ENCODE results near the gene COG3.

COG3 gene

DNA sequence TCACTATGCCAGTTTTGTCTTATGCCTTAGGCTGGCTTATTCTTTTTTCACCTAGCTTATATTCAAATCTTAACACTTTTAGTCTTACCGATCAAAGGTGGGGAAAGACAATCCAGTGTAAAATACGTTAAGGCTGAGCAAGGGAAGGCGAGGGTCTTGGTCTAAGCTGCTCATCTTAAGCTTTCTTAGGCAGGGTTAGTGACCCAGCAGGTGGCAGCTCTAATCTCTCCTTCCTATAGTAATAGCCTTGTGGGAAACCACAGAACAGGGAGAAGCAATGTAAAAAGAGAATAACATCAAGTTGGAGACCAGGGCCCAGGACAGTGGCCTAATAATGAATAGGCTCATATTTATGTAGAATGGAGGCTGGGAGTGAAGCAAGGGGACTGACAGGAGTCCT lies 45.9 kb downstream of the COG3 start:
- FAIRE-seq = no peak

DNA sequence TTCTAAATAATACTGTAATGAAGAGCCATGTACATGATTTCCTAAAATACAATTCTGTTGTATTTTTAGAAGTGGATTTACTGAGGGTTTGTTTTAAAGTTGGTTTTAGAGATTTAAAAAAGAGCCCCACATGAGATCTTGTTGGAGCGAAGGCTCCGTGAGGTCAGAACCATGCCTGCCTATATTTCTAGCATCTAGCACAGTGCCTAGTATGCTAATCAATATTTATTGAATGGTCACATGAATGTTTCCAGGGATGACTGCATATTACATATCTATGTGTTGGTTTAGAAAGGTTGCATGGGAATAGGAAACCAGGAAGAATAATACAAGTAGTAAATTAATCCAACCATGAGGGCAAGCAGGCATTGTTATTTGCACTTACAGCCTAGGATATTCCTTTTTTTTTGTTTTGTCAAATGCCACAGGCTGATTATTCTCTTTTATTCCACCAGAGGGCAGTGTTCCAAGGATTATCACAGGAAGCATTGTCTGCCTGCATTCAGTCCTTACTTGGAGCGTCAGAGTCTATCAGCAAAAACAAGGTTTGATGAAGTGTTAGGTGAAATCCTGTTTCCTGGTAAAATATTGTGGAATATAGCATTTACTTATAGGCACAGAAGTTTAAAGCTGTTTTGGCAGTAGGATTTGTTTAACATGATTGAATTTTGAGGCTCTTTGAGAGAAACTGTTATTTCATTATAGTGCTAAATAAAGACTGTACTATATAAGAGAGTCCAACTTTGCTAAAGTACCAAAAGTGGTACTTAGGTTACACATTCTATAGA lies 46.8 kb downstream of the COG3 start:
- peak; percentile 97 for FAIRE-seq

DNA sequence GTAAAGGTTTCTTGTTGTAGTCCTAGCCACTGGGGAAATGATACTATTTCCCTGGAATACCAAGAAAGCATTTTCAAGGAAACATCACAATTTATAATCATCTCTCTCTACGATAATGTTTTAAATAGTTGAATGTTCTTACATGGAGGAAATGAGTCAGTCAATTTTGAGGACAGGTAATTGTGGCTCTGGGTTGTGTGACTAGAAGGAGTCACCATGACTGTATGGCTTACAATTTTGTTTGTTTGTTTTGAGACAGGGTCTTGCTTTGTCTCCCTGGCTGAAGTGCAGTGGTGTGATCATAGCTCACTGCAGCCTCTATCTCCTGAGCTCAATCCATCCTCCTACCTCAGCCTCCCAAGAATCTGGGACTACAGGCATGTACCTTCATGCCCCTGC lies 47.4 kb downstream of the COG3 start:
- FAIRE-seq = no peak

DNA sequence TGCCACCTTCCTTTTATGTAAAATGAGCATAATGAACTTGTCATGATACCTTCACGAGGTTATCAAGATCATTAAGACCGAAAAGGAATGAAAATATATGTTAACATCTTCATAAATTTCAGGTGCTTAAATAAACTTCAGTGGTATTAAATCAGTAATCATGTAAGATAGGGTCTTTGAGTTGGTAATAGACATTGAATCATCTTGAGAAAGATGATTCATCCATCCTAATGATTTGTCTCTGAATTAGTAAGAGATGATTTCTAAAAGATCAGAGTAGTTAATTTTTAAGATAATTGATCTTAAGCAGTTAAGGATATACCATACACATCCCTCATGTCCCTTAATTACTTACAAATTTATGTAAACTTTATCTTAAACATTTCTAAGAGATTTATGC lies 52.0 kb downstream of the COG3 start:
- peak; percentile 27 for FAIRE-seq

DNA sequence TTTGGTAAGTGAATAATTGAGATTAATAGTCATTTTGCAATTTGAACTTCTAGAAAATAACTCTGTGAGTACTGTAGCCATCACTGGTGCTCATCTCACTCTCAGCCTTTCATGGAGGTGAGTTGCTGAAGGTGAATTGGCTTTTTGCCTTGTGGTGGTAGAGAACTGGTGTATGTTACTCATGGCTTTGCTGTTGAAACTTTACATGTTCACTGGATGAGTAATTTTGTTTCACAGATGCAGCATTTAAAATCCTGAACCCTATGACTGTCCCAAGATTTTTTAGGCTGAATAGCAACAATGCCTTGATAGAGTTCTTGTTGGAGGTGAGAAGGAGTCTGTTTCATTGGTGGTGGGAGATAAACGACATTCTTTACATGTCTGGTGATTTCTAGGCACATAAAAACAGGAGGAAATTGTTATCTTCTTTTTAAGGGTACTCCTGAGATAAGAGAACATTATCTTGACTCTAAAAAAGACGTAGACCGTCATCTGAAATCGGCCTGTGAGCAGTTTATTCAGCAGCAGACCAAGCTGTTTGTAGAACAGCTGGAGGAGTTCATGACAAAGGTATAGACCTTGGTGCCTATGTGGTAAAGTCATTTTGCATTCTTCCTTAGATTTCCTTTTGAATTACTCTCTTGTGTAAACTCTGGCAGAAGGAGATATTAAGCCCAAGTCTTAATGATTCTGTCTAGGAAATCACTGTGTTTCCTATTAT lies 53.9 kb downstream of the COG3 start:
- no peak for FAIRE-seq

DNA sequence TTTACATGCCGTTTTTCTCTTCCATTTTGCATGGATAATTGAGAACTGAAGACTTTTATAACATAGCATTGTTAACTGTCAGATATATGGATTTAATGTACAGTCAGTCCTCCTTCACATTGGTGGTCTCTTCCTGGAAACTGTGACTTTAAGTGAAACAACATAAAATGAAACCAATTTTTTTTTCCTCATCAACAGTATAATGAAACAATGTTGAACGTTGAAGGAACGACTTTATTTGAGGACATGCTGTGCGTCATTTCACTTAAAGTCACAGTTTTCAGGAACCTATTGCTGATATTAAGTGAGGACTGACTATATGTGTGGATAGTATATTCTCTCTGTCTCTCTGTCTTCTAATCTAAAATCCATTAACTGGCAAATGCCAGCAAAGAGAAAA lies 54.8 kb downstream of the COG3 start:
- FAIRE-seq = no peak

DNA sequence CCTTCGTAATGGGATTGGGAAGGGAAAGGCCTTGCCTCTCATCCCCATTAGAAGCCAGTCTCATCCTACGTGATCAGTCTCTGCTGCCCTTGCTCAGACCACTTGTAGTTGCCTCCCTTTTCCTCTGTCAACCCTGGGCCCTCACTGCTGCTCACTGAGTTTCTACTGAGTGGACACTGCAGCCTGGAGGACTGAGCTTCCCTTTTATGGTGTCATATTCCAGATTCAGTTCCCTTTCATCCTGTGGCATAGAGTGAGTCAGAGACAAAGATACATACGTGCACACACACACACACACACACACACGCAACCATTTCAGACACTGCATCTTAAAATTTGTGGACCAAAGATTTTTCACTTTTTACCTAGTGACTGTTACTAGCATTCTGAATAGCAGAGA lies 56.6 kb downstream of the COG3 start:
- FAIRE-seq = no peak

DNA sequence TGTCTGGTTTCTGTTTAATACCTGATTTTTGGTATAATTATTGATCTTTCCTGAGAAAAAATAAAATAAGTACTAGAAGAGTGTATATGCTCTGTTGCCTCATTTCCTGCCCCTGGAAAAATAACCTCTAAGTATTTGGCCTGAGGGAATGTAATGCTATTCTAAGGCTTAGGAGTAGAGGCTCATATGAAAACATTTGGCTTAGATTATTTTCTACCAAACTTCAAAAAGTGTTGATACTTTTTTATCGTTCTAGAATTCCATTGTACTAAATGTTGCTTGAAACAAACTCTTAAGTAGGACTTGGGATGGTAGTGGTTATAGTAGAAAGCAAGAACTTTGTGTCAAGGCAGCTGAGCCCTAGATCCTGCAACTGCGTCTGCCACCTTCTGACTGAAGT lies 57.8 kb downstream of the COG3 start:
- no peak for FAIRE-seq

DNA sequence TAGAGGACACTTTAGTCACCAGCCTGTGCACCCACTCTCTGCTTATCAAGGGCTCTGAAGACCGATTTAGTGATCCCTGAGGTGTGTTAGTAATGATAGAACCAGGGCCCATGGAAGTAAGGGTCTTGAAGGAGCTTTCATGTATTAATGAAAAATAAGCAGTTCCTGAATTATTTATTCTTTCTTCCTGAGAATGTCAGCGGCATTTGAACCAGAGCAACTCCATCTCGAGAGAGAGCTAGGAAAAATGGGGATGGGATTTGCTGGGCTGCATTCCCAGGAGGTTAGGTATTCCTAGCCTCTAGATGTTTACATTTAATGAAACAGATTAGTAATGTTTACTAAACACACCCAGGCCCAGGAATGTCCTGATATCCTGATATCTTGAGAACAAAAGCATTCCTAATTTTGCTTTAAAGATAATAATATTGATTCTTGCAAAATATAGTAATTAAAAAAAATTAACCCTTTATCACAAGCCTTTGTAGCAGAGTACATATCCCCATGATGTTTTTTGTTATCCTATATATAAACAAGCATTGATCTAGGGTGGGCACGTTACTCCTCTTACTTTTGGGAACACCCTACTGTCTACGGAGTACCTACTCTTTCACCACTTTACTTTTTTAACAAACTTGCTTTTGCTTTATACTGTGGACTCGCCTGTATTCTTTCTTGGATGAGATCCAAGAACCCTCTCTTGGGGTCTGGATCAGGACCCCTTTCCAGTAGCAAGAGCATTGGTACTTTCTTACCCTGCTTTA lies 63.1 kb downstream of the COG3 start:
- no peak for FAIRE-seq

DNA sequence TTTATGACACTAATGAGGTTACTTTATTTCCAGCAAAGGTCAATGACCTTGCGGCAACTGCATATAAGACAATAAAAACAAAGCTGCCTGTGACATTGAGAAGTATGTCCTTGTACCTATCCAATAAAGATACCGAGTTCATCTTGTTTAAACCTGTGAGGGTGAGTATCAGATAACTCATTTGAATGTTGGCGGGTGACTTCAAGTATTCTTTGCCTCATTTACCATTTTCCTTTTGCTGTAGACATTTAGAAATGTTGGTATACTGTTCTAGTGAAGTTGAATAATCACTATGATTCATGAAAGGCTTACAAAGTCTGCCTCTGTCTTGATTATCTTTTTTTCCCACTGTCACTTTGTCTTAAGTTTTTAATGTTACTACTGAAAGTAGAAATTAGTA lies 65.0 kb downstream of the COG3 start:
- FAIRE-seq = no peak

DNA sequence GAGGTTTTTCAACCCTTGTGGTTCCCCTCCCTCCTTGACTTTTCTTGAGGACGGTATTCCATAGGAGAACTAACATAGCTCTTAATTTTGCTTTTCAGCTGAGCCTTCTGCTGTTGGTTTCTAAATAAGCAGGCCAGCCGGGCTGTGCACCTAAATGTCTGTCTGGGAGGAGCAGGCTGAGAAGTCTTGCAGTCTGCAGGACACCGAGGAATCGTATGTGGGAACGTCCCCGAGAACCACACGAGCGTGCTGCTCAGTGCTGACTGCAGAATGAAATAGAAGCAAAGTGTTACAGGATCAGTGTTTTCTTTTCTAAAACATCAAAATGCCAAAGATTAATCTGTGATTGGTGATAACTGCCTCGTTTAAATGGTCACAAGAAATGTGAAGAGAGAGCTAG lies 69.9 kb downstream of the COG3 start:
- no peak for FAIRE-seq

DNA sequence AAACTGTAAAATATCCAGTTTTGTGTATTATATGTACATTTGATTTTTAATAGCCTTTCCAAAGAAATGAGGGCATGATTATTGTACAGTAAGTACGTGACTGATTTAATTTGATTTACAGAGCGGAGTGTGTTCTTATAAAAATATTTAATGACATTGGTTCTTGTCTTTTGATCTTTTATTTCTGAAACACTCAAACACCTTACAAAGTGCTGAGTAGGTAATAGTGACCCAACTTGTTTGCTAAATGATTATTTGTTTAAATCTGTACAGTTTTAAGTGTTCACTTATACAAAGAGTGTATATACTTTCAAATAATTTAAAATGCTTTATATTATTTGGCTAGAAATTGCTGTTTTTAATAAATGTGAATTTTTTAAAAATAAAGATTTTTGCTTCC lies 71.5 kb downstream of the COG3 start:
- FAIRE-seq = peak; percentile 13

DNA sequence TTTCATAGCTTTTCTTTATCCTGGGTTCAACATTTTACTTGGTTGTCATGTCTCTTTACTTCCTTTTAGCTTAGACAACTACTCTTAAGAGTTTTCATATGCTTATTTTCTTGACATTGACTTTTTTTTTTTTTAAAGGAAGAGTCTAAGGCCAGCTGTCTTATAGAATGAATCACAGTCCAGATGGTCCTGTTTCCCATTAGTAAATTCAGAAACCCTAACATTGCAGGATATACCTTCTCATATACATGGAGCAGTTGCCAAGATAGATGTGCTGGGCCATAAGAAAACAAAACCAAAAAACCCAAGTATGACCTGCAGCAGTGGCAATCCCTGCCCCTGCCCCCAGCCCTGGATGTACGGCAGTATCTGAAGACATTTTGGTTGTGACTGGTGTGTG lies 72.8 kb downstream of the COG3 start:
- no peak for FAIRE-seq

DNA sequence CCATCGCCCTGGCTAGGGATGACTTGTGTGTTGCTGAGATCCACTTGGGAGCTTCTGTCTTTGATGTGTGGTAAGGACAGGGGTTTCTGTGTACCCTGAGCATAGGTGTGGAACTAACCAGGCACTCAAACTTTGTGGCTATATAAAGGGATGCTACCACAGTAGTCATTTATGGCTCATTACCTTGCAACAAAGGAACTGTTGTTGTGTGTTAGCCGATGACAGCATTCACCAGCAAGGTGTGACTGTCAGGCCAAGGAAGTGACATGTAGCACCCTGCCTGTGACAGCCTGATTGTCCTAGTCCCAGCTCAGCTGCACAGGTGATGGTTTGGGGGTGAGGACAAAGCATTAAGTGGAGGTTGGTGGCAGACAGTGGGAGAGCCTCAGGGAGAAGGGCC lies 73.6 kb downstream of the COG3 start:
- no peak for FAIRE-seq

DNA sequence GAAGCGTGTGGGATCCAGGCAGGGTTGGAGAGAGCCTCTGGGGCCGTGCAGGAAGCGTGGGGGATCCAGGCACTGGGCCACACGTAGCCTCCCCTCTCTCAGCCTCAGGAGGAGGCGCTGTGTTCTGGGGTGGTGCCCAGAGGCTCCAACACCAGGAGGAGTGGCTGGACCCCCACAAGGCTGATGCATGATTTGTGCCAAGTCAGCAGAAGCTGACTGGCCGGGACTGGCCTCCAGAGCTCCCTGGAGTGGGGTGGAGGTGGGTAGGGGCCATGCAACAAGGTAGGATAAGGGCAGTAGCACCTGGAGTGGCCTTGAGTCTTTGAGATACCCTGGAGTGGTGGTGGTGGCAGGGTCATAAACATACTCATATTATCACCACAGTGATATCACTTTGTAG lies 75.5 kb downstream of the COG3 start:
- FAIRE-seq = no peak

DNA sequence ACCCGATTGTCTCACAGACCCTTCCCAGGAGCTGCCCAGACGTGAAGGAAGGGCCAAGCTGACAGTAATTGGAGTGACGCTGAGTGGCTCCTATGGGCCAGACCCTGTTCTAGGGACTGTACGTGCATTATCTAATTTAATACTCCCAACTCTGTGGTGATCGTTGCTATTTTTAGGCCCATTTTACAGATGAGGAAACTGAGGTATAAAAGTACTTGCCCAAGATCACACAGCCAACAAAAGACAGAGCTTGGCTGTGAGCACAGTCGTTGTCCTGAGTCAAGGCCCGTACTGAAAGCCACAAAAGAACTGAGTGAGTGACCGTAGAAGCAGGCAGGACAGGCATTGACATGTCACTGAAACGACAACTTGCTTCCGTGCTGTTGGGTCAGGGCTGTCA lies 76.1 kb downstream of the COG3 start:
- FAIRE-seq = no peak

DNA sequence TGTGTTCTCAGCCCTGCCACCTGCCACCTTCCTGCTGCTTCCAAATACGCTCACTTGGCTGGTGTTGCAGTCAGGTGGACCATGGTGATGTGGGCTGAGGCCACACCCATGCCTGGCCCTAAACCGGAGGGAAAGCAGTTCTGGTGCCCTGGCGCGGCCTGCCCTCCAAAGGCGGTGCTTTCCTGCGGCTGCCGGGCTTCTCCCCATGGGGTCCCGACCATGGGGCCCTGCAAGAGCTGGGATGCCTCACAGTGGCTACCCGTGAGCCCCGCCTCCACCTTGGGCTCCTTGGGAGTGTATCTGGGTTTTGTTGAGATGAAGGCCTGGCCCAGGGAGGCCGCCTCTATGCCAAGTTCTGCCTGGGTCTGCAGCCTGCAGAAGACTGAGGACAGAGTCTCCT lies 77.1 kb downstream of the COG3 start:
- no peak for FAIRE-seq

DNA sequence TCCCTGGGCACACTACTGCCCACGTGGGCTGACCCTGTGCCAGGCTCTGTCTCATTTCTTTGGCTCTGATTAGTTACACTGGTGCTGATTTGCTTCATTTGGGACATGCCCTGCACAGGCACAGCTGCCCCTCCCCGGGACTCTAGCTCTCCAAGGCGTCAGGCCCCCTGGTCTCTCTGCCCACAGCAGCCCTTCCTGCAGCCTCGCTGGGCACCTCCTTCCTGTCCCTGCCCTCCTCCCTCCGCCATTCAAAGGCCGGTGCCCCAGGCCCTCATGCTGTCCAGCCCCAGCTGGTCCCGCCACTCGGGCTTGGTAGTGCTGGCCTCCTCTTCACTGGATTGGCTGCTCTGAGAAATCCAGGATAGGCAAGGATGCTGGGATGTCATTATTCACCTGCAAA lies 77.7 kb downstream of the COG3 start:
- no peak for FAIRE-seq

DNA sequence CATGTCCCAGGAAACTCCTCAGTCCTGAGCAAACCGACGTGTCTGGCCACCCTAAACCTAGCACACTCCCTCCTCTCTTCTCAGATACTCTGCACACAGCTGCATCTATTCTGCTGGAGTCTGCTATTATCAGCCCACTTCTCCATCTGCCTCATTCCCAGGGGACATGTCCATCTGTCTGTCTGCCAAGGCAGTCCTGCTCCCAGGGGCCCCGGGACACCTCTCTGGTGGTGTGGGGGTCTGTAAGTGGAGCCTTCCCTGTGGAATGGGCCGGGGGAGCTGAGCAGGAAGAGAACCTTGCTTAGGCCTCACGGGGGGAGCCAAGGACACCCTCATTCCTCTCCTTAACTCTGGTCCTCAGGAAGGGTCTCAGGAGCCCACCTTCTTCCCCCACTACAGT lies 78.1 kb downstream of the COG3 start:
- FAIRE-seq = no peak

DNA sequence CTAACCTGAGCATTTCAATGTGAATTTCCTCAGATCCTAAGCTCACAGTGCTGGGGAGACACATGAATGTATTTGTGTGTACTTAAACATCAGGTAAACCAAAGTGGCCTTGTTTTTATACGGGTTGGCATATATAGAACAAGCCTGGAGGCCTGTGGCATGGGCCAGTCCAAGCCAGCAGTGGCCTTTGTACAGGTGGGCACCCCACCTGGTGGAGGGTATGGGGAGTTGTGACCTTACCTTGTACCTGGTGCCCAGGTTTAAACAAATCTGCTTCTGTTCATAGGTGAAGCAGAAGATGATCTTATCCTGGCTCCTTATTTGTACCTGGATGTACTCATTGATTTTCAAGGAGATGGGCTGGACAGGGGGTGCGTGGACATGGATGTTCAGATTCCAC lies 79.8 kb downstream of the COG3 start:
- FAIRE-seq = no peak

DNA sequence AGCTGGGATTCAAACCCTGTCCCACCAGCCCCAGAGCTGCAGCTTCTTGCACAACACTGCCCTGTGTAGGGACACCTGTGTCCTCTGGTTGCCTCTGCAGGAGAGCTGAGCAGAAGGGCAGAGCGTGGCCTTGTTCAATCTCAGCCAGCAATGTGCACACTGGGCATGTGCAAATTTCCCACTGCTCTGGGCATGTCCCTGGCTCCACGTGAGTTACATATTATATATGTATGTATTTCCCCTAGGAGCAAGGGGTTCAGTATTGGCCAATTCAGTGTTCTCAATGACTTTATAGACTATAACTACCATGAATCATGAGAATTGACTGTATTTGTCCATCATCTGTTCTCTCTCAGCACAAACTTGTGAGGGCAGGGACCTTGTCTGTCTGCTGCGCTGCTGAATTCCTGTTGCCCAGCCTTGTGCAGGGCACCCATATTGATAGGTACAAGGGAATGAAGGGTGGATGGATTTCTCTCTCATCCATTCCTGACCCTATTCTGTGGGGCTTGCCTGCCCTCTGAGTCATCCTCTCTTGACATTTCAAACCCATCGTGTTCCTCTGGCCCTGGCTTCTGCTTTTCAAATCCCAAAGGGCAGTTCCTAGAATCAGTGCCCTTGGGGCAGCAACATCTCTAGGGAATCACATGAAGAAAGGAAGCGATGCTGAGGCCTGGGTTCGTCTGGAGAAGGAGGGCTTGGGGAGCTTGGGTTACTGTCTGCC lies 81.1 kb downstream of the COG3 start:
- no peak for FAIRE-seq

DNA sequence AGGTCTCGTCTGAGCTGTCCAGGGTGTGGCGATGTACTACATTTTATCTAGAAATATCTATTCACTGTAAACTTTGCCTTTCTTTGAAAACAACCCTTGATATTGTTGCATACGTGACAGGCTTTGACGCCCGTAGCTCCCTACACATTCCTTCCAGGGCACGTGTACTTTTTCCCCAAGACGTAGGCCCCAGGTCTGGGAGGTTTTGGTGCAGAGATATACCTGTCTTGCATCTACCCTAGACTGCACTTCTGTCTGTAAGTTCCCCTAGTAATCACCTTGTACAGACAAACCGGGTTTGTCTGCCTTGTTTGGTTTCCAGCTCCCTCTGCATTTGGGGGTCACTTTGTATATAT lies 81.6 kb downstream of the COG3 start:
- no peak for FAIRE-seq

DNA sequence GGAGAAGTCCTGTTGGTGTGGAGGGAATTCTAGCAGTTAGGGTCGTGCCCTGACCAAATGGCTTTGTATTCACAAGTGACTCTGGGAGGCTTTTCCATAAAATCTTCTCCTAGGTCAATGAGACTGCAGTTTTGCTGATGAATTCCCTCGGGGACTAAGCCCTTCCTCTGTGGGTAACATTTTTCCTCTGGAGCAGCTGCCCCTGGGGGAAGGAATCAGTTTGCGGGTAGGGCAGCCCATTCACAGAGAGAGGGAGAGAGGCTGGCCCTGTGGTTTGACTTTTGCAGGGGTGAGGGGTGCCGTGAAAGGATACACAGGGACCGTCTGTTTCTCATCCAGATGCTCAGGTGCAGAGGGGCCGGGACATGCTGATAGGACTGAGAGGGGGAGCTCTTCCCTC lies 83.5 kb downstream of the COG3 start:
- no peak for FAIRE-seq

Measured in G401.6 (cell line).